ENCODE data around the gene CDKL5.
"Not testable (repeated sequence)": the region's sequence is repeated elsewhere in the genome, so short reads cannot be mapped to it uniquely, and the experiment has no call there.

Gene CDKL5

DNA sequence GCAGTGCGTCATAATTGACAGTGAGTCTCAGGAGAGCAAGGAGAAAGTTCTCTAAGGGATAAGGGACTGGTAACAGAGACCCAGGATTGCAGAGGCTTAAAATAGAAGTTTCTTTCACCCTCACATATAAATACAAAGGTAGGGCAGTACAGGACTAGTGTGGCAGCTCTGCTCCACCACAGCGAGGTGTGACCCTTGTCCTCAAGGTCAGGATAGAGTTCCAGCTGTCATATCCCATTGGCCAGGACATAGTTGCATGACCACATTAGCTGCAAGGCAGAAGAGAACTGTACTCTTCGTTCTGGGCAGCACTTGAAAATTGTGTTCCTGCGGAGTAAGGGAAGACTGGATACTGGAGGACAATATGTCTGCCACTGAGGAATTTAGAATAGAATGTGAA is 152.0 kb downstream of the CDKL5 start:
- no peak for FAIRE-seq

DNA sequence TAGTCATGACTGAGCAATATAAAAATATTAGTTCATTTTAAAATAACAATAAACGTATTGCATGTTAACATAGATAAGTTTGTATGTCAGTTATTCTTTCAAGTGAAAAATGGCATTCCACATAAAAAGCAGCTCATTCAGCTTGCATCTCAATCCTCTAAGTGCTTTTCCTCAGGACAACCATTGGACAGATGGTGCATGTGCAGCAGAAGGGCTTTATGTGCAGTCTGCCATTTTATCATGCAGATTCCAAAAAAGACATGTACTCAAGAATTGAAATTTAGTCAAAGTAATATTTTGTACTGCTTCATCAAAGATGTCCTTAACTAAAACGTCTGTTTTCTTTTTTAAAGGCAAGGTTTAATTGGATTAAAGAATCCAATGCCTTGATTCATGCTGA is 153.1 kb downstream of the CDKL5 start:
- FAIRE-seq, result no peak

DNA sequence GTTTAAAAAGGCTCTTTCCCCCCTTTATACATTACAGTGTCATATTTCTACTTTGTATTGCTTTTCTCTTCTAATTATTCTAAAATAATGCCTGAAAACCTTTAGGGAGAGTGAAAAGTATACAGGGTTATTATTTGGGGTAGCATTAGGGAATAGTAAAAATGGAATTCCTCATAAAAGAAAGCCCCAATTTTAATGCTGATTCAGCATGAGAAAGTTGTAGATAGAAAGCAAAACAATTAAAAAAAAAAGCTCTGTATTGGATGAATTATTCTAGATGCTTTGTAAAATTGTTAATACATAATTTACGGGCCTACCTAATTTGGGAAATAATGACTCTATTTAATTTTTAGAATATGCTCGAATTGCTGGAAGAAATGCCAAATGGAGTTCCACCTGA is 154.1 kb downstream of the CDKL5 start:
- FAIRE-seq, result no peak

DNA sequence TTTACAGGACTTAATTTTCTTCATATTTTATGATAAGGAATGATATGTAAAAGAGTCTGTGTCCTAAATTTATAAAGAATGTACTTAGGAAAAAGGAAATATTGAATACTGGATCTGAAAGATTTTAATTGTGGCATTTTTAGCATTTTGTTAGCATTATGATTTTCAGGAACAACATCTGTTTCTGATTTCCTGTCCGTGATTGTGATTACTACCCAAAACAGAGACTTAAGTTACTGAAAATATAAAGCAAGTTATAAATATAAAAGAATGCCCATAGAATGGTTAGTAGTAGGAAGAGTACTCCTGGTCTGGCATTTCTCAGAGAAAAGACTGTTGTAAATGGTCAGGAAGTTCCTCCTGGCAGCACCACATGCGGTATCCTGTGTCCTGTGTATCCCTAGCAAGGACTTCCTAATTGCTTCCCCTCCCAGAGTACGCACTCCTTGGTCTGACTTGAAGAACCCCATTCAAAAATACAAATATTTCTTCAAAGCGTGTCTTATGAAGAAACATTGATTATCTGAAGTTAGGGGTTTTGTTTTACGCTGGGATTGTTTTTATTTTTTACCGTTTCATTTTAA is 157.6 kb downstream of the CDKL5 start:
- no peak for FAIRE-seq

DNA sequence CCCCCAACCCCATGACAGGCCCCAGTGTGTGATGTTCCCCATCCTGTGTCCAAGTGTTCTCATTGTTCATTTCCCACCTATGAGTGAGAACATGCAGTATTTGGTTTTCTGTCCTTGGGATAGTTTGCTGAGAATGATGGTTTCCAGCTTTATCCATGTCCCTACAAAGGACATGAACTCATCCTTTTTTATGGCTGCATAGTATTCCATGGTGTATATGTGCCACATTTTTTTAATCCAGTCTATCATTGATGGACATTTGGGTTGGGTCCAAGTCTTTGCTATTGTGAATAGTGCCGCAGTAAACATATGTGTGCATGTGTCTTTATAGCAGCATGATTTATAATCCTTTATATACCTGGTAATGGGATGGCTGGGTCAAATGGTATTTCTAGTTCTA is 163.9 kb downstream of the CDKL5 start:
- FAIRE-seq, result not testable (repeated sequence)

DNA sequence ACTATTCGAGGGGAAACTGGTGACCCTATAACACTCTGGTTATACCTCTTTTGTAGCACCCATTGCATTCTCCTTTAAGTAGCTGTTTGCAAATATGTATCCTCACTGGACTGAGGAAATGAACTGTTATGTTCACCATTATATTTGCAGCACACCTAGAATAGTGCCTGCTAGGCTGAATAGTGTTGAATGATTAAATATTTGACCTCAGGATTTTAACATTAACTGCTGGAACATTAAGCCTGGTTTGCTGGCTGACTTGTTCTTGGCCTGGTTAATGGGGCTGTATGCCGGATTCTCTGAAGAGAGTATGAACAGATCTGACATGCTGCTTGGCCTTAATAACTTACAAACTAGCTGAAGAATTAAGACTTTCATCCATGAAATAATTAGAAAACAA is 166.4 kb downstream of the CDKL5 start:
- FAIRE-seq, result no peak

DNA sequence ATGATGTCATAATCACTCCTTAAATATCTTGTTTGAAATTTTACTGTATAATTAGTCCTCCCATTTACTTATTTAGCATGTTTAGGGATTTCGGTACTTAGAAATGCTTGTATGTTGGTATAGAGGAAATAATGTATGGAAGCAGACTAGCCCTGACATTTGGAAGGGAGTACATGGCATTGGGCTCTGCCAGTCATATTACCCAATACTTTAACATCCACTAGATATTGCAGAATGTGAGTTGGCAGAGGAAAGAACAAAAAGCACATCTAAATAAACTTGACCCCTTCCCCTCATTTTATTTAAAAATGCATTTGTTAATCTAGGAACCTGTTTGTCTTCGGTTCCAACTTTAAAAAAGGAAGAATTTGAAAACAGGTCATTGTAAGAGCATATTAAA is 168.7 kb downstream of the CDKL5 start:
- no peak for FAIRE-seq

DNA sequence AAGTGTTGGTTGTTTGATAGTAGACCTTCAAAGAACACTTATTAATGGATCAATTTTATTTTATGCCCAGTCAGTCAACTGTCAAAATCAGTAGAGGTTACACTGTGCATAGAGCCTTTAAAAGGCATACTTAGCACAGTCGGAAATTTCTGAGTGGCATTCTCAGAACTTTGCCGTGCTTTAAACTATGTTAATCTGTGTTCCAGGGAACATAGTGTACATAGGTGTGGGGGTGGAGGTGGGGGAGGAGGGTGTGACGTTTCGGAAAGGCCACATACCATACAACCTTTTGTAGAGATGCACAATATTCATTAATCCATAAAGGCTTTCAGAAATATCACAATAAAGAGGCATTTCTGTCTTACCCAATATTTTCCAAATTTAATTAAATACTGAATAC is 170.7 kb downstream of the CDKL5 start:
- no peak for FAIRE-seq

DNA sequence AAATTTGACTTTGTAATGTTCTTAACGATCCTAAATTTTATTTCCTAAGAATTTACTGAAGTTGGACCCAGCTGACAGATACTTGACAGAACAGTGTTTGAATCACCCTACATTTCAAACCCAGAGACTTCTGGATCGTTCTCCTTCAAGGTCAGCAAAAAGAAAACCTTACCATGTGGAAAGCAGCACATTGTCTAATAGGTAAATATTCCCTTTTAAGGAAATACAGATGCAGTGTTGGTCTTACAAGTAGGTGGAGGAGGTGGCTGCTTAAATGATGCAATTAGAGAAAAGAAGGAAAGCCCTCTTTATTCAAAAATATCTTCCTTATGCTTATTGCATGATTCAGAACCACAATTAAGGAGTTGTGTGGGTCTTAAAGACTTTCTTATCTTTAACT is 173.0 kb downstream of the CDKL5 start:
- no peak for FAIRE-seq

GRCh38 chrX:18607966-18608365 is 182.6 kb downstream of the CDKL5 start:
- no peak for FAIRE-seq

DNA sequence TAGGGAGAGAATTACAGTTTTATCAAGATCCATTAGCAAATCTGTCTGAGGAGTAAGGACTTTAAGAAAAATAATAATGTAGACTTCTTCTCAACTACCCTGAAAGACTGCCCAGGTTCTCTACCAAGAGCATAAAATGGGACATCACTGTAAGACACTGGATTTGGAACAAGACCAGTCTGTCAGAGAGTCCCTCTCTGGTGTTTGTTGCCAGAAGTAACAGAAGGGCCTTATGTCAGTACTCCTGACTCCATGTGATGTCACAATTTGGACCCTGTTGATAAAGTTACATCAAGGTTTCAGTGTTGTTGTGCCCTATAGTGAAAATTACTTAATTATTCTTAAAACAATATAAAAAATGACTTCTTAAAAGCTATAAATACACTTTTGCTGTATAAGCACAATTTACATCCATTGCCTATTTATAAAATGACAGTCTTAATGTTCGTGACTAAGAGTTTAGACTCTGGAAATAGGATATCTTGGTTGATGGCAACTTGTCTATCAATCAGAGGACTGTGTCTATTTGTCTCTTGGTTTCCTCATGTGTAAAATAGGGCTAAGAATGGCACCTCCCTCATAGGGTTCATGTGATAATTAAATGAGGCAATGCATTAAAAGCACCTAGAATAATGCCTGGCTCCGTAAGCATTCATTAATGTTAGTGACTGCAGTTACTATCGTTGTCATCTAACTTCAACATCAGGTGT is 188.7 kb downstream of the CDKL5 start:
- no peak for FAIRE-seq

- FAIRE-seq, result no peak
Measured at GRCh38 chrX:18616688-18617406, 191.4 kb downstream of the CDKL5 start.

GRCh38 chrX:18617407-18617750 is 192.0 kb downstream of the CDKL5 start:
- FAIRE-seq, result no peak

DNA sequence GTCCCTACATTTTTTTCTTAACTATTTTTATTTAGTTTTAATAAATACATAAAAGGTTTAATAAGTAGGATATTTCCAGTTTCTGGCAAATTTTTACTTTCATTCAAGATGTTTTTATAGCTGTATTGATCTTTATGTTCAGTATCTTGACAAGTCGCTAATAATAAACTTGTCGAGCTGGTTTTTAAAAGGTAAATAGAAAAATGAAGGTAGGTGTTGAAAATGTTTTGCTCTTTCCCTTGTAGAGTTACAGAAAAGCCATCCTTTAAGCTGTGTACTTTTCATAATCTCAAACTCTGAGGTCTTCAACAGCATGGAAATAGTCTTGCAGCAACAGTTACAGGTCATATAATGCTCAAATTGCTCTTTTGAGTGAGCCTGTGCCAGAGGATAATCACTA is 193.9 kb downstream of the CDKL5 start:
- no peak for FAIRE-seq

GRCh38 chrX:18620349-18620748 is 194.9 kb downstream of the CDKL5 start:
- FAIRE-seq, result no peak

DNA sequence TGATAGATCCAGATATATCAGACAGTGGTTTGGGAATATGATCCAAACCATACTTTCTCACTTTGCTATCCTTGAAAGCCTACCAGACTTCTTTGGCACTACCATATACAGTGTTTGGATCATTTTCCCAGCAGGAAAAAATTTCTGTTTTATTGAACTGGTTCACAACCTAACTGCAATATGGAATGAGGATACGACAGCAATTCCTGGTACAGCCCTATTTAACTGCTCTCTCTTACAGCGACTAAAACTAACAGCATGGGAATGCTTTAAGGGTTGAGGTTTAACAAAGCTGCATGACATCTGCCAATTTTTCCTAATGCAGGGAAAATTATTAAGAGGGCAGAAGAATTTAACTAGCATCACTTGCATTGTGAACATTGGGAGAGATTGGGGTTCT is 199.2 kb downstream of the CDKL5 start:
- no peak for FAIRE-seq

DNA sequence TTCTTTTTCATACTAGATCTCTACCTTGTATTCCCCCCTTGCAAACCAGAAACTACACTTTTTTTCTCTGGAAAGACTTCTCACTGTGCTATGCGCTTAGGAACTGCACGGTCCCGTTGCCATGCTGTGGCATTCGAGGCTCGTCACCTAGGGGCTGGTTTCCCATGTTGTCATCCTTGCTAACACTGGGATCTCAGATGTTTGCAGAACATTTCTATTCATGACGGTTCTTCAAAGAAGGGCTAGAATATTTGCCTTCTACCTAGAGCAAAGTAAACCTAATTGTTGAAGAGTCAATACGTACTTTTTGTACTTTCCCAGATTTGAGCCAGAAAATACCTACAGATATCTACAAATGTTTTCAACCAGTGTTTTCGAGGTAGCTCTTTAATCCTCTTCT is 205.5 kb downstream of the CDKL5 start:
- no peak for FAIRE-seq

- FAIRE-seq, result peak; percentile 47
Measured at GRCh38 chrX:18638398-18638797, 213.0 kb downstream of the CDKL5 start.

DNA sequence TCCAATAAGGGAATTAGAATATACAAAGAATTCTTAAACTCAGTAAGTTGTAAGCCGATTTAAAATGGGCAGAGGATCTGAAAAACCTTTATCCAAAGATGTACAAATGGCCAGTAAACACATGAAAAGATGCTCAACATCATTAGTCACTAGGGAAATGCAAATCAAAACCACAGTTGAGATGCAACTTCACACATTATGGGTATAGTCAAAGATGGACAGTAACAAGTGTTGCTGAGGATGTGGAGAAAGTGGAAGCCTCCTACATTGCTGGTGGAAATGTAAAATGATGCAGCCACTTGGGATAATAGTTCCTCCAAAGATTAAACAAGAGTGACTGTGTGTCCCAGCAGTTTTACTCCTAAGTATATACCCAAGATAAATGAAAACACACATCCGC is 213.9 kb downstream of the CDKL5 start:
- no peak for FAIRE-seq

DNA sequence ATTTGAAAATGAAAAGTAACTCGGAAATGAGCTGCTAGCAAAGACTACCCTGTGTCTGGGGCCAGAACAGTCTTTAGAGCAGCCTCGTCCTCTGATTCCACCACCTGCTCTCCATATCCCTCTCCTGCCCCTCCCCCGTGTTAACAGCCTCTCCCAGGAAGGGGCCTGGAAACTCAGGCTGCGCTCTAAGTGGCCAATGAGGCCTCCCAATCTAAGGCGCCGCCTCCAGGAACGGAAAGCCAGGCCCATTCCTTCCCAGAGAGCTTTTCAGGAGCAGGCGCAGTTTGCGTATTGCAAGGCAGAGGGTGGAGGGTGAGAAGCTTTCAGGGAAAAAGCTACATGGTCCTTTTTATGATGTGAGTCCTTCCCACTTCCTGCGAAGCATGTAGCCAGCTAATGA is 215.3 kb downstream of the CDKL5 start:
- FAIRE-seq, result no peak

- FAIRE-seq, result no peak
Measured at GRCh38 chrX:18643243-18643642, 217.8 kb downstream of the CDKL5 start.

GRCh38 chrX:18643853-18644252 is 218.4 kb downstream of the CDKL5 start:
- FAIRE-seq, result no peak

DNA sequence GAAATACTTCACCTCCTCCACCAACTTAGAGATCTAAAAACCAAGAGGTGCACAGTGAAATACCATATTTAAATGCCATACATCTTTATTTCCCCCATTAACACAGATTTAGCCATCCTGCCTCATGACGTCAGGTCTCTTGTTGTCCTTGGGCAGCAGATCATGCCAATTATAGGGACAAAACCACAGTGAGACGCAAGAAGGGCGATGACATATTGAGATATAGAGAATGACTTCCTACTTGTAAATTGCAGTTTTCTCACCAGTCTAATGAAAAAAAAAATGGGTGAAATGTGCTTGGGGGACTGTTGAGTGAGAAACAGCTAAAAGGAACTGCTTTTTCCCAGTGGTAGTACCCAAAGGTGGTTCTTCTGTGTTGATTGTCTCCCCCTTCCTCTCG is 222.2 kb downstream of the CDKL5 start:
- FAIRE-seq, result no peak

- FAIRE-seq, result no peak
Measured at GRCh38 chrX:18649498-18649951, 224.1 kb downstream of the CDKL5 start.
